Measurements from ENCODE around the gene KEAP1. TPM values are rescaled to one million over a fixed set of nuclear protein-coding genes. Genes with fewer than 3 reads are reported as not detected.
"Not testable (repeated sequence)": the region's sequence is repeated elsewhere in the genome, so short reads cannot be mapped to it uniquely, and the experiment has no call there.

The KEAP1 gene
- 10 to 100 TPM; 34.6 to 85.1 (median 60.7) TPM for total RNA-seq

GRCh38 chr19:10503002-10503789 lies at the start of gene KEAP1:
KEAP1 (minus strand) TSS chr19:10503356; CDS start chr19:10500033, 3,323 bp downstream.
- 4 to 10% methylated on average over 20 to 65 of the region's 73 CpGs for WGBS, 2 donors
- DNase-seq, result peak; percentile 36 to 90
- H3K27ac ChIP-seq, result peak within 1 kb of the TSS; percentile 97 to 98 (median 98)
- H3K4me3 ChIP-seq, result peak within 1 kb of the TSS; percentile 65 to 100 (median 80)
- TF ChIP-seq POLR2AphosphoS5 (IDR thresholded peaks at IDR 0.05) (no peak), POLR2A (IDR thresholded peaks at IDR 0.05) (no peak), EP300 (IDR thresholded peaks at IDR 0.05) (no peak)
- TF ChIP-seq, protein P1, sequence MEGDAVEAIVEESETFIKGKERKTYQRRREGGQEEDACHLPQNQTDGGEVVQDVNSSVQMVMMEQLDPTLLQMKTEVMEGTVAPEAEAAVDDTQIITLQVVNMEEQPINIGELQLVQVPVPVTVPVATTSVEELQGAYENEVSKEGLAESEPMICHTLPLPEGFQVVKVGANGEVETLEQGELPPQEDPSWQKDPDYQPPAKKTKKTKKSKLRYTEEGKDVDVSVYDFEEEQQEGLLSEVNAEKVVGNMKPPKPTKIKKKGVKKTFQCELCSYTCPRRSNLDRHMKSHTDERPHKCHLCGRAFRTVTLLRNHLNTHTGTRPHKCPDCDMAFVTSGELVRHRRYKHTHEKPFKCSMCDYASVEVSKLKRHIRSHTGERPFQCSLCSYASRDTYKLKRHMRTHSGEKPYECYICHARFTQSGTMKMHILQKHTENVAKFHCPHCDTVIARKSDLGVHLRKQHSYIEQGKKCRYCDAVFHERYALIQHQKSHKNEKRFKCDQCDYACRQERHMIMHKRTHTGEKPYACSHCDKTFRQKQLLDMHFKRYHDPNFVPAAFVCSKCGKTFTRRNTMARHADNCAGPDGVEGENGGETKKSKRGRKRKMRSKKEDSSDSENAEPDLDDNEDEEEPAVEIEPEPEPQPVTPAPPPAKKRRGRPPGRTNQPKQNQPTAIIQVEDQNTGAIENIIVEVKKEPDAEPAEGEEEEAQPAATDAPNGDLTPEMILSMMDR (IDR thresholded peaks at IDR 0.05), result no peak
- H3K27me3 ChIP-seq, result no peaks in the 10 kb centered on the region
- H3K4me1 ChIP-seq, result peaks cover 32 to 45% (median 33%) of the 10 kb centered on the region in 4 donors
- peak in 1 of 2 donors; percentile 44 for ATAC-seq (ENCODE audit: low FRiP score in 2 of 2)
- no peaks in the 10 kb centered on the region for H3K9me3 ChIP-seq
- H3K36me3 ChIP-seq, result peaks cover 11 to 17% (median 14%) of the 10 kb centered on the region in 4 donors

DNA sequence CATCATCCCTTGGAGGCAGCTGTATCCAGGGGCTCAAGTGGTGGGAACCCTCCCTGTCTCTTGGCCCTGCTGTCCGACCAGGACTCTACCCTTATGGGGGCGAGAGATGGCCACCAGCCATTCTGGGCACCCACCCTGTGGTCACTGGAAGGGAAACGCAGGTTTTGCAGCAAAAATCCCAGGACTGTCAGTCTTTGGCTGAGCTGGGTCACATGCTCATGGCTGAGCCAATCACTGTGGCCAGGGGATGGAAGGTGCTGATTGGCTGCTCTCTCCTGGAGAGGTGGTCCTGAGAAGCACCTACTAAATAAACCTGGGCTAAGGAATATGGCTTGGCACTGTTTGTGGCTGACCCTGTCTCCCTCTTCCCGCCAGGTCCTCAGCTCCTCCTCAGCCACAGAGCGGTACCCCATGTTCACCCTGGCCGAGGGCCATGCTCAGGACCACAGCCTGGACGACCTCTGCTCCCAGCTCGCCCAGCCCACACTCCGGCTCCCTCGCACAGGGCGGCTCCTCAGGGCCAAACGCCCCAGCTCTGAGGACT lies 49.4 kb upstream of the KEAP1 start:
- Histone ChIP-seq H3K4me1 (no peaks in the 10 kb centered on the region), H3K27ac (peak overlapping the region in 1 of 4 donors; percentile 18), H3K36me3 (peaks cover 27 to 96% (median 81%) of the 10 kb centered on the region in 4 donors), H3K27me3 (no peaks in the 10 kb centered on the region), H3K9me3 (no peaks in the 10 kb centered on the region), H3K4me3 (no peak overlapping the region)
- DNase-seq (no peak), ATAC-seq (ENCODE audit: low FRiP score in 2 of 2) (peak in 1 of 2 donors; percentile 8)
- no peak for TF ChIP-seq EP300 (IDR thresholded peaks at IDR 0.05)
- TF ChIP-seq POLR2A (IDR thresholded peaks at IDR 0.05), result no peak
- TF ChIP-seq, protein P1 (IDR thresholded peaks at IDR 0.05), result no peak
- TF ChIP-seq POLR2AphosphoS5 (IDR thresholded peaks at IDR 0.05), result no peak
- 84 to 90% methylated on average over 9 to 12 of the region's 12 CpGs for WGBS, 2 donors

- TF ChIP-seq POLR2AphosphoS5 (IDR thresholded peaks at IDR 0.05) (no peak), POLR2A (IDR thresholded peaks at IDR 0.05) (no peak), EP300 (IDR thresholded peaks at IDR 0.05) (no peak)
- TF ChIP-seq, protein P1 (IDR thresholded peaks at IDR 0.05), result peak in 2 of 6 experiments; percentile 7 to 9
- no peak overlapping the region for H3K4me3 ChIP-seq
- ATAC-seq (ENCODE audit: low FRiP score in 2 of 2) (no peak), DNase-seq (peak in 1 of 2 donors; percentile 22)
- no peaks in the 10 kb centered on the region for H3K27me3 ChIP-seq
- no peak overlapping the region for H3K27ac ChIP-seq
- no peaks in the 10 kb centered on the region for H3K9me3 ChIP-seq
- peaks cover 22 to 94% (median 80%) of the 10 kb centered on the region in 4 donors for H3K36me3 ChIP-seq
- WGBS, 2 donors, result 86 to 91% methylated on average over 9 to 11 of the region's 12 CpGs
- no peaks in the 10 kb centered on the region for H3K4me1 ChIP-seq
Observed at GRCh38 chr19:10551698-10552301, 48.6 kb upstream of the KEAP1 start.

DNA sequence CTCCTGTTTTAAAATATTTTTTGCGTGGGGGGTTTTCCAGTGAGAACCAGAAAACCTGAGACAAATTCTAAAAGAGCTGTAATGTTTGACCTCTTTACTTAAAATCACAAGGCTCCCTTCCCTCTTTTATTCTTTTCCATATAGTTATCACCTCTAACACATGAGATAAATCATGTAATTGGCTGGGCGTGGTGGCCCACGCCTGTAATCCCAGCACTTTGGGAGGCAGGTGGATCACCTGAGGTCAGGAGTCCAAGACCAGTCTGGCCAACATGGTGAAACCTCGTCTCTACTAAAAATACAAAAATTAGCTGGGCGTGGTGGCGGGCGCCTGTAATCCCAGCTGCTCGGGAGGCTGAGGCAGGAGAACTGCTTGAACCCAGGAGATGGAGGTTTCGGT lies 47.9 kb upstream of the KEAP1 start:
- H3K4me1 ChIP-seq; H3K4me3 ChIP-seq; DNase-seq; H3K27ac ChIP-seq; H3K27me3 ChIP-seq; H3K9me3 ChIP-seq; ATAC-seq (ENCODE audit: low FRiP score in 2 of 2): not testable (repeated sequence)
- H3K36me3 ChIP-seq, result peaks cover 17 to 92% (median 74%) of the 10 kb centered on the region in 4 donors
- WGBS, 2 donors, result 92 to 97% methylated on average over 9 of the region's 9 CpGs

DNA sequence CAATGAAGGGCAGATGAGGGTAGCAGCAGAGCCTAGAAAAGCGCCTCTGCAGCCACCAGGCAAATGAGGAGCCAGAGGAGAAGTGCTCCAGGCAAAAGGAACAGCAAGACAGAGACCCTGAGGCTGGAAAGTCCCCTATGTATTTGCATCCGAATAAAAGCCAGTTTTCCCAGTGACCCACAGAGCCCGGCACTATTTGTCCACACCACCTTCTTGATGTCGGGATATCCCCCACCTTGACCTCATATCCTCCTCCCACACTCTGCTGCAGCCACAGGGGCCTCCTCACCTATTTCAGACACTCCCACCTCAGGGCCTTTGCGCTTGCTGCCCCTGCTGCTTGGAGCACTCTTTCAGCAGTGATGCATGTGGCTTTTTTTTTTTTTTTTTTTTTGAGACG lies 47.2 kb upstream of the KEAP1 start:
- no peak for TF ChIP-seq EP300 (IDR thresholded peaks at IDR 0.05)
- TF ChIP-seq POLR2A (IDR thresholded peaks at IDR 0.05), result no peak
- TF ChIP-seq POLR2AphosphoS5 (IDR thresholded peaks at IDR 0.05), result no peak
- TF ChIP-seq, protein P1 (IDR thresholded peaks at IDR 0.05), result no peak
- DNase-seq, result no peak
- no peaks in the 10 kb centered on the region for H3K27me3 ChIP-seq
- H3K9me3 ChIP-seq, result no peaks in the 10 kb centered on the region
- peaks cover 0 to 6% (median 2%) of the 10 kb centered on the region in 4 donors for H3K4me1 ChIP-seq
- H3K27ac ChIP-seq, result no peak overlapping the region
- no peak for ATAC-seq (ENCODE audit: low FRiP score in 2 of 2)
- 90 to 99% methylated on average over 6 of the region's 6 CpGs for WGBS, 2 donors
- peaks cover 17 to 88% (median 68%) of the 10 kb centered on the region in 4 donors for H3K36me3 ChIP-seq
- H3K4me3 ChIP-seq, result no peak overlapping the region

Data from upper lobe of left lung (tissue), 6 donors.